ENCODE measurements around the gene EVI5L. TPM values are rescaled to one million over a fixed set of nuclear protein-coding genes. Genes with fewer than 3 reads are reported as not detected.

The EVI5L gene
- total and polyA plus RNA-seq, 2 of the 8 experiments (the other 6 are each of a cell fraction or from before 2014, with no cell fraction given) = 7.2 to 11.0 TPM

- 0 out of 4 replicates have a peak, but pooled peaks cover 0 to under 1% of the 10 kb centered on the region in 2 experiments for H3K9me3 ChIP-seq (ENCODE audit: insufficient read depth in 2 of 2, low read depth in 1 of 2, low read length in 1 of 2)
- H3K27me3 ChIP-seq (replicated peaks in 1 of 4; ENCODE audit: control insufficient read depth in 3 of 4, extremely low read depth in 1 of 4, insufficient read depth in 3 of 4, low read length in 3 of 4) = 0 out of 7 replicates have a peak, but pooled peaks cover 0 to 3% (median 2%) of the 10 kb centered on the region in 4 experiments
- no peaks in the 10 kb centered on the region for H3K79me2 ChIP-seq (ENCODE audit: control insufficient read depth in 1 of 2, insufficient read depth in 2 of 2, low read length in 2 of 2)
- H2BK20ac ChIP-seq (ENCODE audit: low read length) = no peak overlapping the region
- no peak overlapping the region for H3K9ac ChIP-seq (replicated peaks in 1 of 4; ENCODE audit: extremely low read depth in 1 of 4, low read depth in 3 of 4, low read length in 3 of 4)
- H2AFZ ChIP-seq (ENCODE audit: low read length) = no peak overlapping the region
- no peak overlapping the region for H3K23ac ChIP-seq (ENCODE audit: insufficient read length)
- no peak overlapping the region for H4K5ac ChIP-seq (ENCODE audit: insufficient read length, low read depth, low read length)
- ChIA-PET POLR2A (ENCODE audit: partially characterized antibody) (no interaction called here), CTCF (ENCODE audit: partially characterized antibody) (no interaction called here)
- no peak overlapping the region for H2BK5ac ChIP-seq (ENCODE audit: low read depth, low read length)
- no peak overlapping the region for H2BK12ac ChIP-seq (ENCODE audit: low read depth, low read length)
- H3K56ac ChIP-seq (replicated peaks; ENCODE audit: insufficient read length, low read depth, low read length) = no peak overlapping the region
- no peak overlapping the region for H3K18ac ChIP-seq (ENCODE audit: extremely low read depth, low read length)
- no peak overlapping the region for H3K4me2 ChIP-seq (ENCODE audit: insufficient read depth in 1 of 2, low read depth in 2 of 2, low read length in 2 of 2)
- no peaks in the 10 kb centered on the region for H3K79me1 ChIP-seq (ENCODE audit: low read depth, low read length)
- no peak overlapping the region for H2BK120ac ChIP-seq (replicated peaks; ENCODE audit: low read depth, low read length)
- DNase-seq (ENCODE audit: low read depth in 1 of 2, low spot score in 2 of 2) = no peak
- H3K14ac ChIP-seq (ENCODE audit: insufficient read length) = no peak overlapping the region
- no peak overlapping the region for H3K4ac ChIP-seq (replicated peaks; ENCODE audit: insufficient read length, low read depth, low read length)
- no peak overlapping the region for H3K4me3 ChIP-seq (ENCODE audit: extremely low read depth in 1 of 4, insufficient read depth in 2 of 4, low read depth in 3 of 4, low read length in 4 of 4)
- H4K20me1 ChIP-seq (replicated peaks in 1 of 2; ENCODE audit: control insufficient read depth in 1 of 2, insufficient read depth in 2 of 2, low read length in 2 of 2) = no peaks in the 10 kb centered on the region
- WGBS, 2 experiments (ENCODE audit: extremely low coverage in 1 of 2, insufficient coverage in 1 of 2, insufficient read length in 1 of 2, insufficient replicate concordance in 2 of 2, low coverage in 1 of 2, low lambda C conversion rate in 2 of 2, missing lambda C conversion rate in 1 of 2) = 86% methylated on average over 8 of the region's 9 CpGs; no CpG with 5 or more reads in 1 of the 2 experiments
- no peak overlapping the region for H2AK5ac ChIP-seq (ENCODE audit: low read depth, low read length)
- H4K8ac ChIP-seq (ENCODE audit: extremely low read depth, insufficient read depth, low read length) = no peak overlapping the region
- H3K4me1 ChIP-seq (replicated peaks in 1 of 4; ENCODE audit: control insufficient read depth in 3 of 4, insufficient read depth in 4 of 4, low read length in 3 of 4) = peaks cover 0 to under 1% (median 0%) of the 10 kb centered on the region in 4 experiments; a peak in 2 of 7 replicates
- H3K36me3 ChIP-seq (ENCODE audit: control insufficient read depth in 2 of 4, insufficient read depth in 4 of 4, low read length in 3 of 4) = no peaks in the 10 kb centered on the region; a peak in 1 of 8 replicates
- no peaks in the 10 kb centered on the region for H3K23me2 ChIP-seq (ENCODE audit: low read depth, low read length)
- FAIRE-seq = no peak
- no peak overlapping the region for H2BK15ac ChIP-seq (ENCODE audit: low read length)
- H4K91ac ChIP-seq (replicated peaks; ENCODE audit: insufficient read length, low read length) = no peak overlapping the region
- H3K27ac ChIP-seq (ENCODE audit: low read depth, low read length) = no peak overlapping the region
- TF ChIP-seq EGR1 (IDR thresholded peaks at IDR 0.05; ENCODE audit: borderline replicate concordance, low read depth, low read length) = no peak
- no peak for TF ChIP-seq SAP30 (IDR thresholded peaks at IDR 0.05; ENCODE audit: insufficient read depth, insufficient replicate concordance, low read length)
- no peak for TF ChIP-seq HDAC6 (IDR thresholded peaks at IDR 0.05; ENCODE audit: low read depth, low read length)
- TF ChIP-seq CBX8 (IDR thresholded peaks at IDR 0.05; ENCODE audit: borderline replicate concordance, low read depth, low read length) = no peak
- no peak for TF ChIP-seq CHD1 (IDR thresholded peaks at IDR 0.05; ENCODE audit: low read depth, low read length)
- no peak for TF ChIP-seq EP300 (IDR thresholded peaks at IDR 0.05; ENCODE audit: borderline replicate concordance in 1 of 2, low read depth in 2 of 2, low read length in 2 of 2)
Observed at GRCh38 chr19:7823686-7824301, 6.2 kb upstream of the EVI5L start.
